Measurements from ENCODE around the gene GPR82.

GPR82 gene

DNA sequence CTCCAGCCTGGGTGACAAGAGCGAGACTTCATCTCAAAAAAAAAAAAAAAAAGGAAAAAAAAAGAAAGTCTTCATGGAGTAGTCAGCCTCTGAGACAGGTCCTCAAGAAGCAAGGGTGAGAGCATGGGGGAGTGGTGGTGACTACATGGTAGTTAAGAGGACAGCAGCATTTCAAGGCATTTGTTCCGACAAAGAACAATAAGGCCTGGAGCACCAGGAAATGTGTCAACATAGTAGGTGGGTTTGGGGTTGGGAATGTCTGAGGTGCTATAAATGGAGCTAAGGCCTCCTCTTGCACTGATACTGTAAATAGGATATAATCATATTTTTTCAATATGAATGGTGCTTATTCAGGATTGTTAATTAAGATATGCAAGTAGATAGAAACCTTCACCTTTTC lies 34.4 kb downstream of the GPR82 start:
- TF ChIP-seq, protein P1, sequence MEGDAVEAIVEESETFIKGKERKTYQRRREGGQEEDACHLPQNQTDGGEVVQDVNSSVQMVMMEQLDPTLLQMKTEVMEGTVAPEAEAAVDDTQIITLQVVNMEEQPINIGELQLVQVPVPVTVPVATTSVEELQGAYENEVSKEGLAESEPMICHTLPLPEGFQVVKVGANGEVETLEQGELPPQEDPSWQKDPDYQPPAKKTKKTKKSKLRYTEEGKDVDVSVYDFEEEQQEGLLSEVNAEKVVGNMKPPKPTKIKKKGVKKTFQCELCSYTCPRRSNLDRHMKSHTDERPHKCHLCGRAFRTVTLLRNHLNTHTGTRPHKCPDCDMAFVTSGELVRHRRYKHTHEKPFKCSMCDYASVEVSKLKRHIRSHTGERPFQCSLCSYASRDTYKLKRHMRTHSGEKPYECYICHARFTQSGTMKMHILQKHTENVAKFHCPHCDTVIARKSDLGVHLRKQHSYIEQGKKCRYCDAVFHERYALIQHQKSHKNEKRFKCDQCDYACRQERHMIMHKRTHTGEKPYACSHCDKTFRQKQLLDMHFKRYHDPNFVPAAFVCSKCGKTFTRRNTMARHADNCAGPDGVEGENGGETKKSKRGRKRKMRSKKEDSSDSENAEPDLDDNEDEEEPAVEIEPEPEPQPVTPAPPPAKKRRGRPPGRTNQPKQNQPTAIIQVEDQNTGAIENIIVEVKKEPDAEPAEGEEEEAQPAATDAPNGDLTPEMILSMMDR (IDR thresholded peaks at IDR 0.05), result no peak
- Histone ChIP-seq H3K4me3 (no peak overlapping the region), H3K27ac (no peak overlapping the region)
- DNase-seq (ENCODE audit: low spot score), result no peak

DNA sequence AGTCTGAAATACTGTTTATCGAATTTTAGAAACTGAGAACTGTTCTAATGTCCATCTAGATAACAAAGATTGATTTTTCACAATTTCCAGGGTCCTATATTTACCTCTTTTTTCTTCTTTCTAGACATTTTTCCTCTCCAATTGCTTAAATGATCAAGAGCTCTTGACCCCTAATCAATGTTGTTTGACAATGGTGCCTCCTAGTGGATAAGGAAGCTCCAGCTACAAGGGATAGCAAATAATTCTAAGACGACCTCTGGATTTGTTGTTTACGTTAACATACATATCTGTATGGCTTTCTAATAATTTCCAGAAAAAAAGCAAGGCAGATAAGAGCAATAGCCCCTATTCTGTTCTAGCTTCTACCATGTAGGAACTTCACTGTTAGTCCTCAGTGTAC lies 35.8 kb downstream of the GPR82 start:
- Histone ChIP-seq H3K27ac (no peak overlapping the region), H3K4me3 (no peak overlapping the region)
- no peak for DNase-seq (ENCODE audit: low spot score)
- TF ChIP-seq, protein P1 (IDR thresholded peaks at IDR 0.05), result no peak

DNA sequence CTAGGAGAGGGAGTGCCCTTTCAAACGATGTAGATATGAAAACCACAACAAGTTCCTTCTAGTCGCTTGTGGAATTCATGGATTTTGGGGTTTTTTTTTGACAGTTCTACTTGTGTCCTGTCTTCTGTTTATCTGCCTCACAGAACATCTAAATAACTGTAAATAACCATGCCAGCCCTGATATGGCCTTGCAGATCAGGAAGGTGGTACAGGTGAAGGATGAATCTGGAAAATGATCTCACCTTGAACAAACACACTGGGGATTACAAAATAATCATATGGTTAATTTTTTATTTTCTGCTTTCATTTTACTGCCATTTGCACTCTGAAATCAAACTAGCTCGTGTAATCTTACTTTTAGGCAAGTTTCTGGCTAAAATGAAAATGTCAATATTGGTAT lies 37.2 kb downstream of the GPR82 start:
- TF ChIP-seq, protein P1 (IDR thresholded peaks at IDR 0.05), result no peak
- Histone ChIP-seq H3K4me3 (no peak overlapping the region), H3K27ac (no peak overlapping the region)
- DNase-seq (ENCODE audit: low spot score), result no peak

DNA sequence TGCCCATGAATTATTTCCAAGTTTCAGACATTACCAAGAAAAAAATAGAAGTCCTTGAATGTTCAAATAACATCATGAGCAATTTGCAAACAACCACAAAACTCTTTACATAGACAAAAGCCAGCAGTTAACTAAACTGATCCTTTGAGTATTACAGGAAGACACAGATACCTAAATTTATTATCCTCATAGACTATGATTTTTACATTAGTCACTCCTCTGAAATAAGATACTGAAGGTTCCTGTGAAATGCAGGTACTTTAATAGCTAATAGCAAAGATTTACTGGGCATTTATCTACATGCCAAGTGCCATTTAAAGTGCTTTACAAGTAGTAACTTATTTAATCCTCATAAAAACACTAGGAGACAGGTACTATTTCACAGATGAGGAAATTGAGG lies 37.7 kb downstream of the GPR82 start:
- Histone ChIP-seq H3K4me3 (no peak overlapping the region), H3K27ac (no peak overlapping the region)
- no peak for DNase-seq (ENCODE audit: low spot score)
- TF ChIP-seq, protein P1 (IDR thresholded peaks at IDR 0.05), result no peak

DNA sequence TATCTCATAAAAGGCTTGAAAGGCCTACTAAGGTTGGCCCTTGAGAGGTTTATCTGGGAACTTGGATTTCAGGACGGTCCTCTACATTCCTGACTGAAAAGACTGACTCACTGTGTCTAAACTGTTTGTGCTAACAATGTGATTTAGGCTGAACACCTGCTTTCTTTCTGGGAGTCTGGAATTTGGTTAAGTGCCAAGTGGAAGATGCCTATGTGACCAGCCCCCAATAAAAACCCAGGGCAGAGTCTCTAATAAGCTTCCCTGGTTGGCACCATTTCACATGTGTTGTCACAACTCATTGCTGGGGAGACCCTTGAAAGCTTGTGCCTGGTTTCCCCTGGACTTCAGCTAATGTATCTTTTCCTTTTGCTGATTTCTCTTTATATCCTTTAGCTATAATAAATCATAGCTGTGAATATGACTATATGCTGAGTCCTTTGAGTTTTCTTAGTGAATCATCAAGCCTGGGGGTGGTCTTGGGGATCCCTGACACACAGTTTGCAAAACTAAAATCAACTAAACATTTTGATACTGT lies 55.1 kb downstream of the GPR82 start:
- Histone ChIP-seq H3K27ac (no peak overlapping the region), H3K4me3 (no peak overlapping the region)
- DNase-seq (ENCODE audit: low spot score), result no peak
- TF ChIP-seq, protein P1 (IDR thresholded peaks at IDR 0.05), result no peak

All from coronary artery (tissue), 2 donors.